D341Med (cell line): ENCODE results near the gene CASZ1.

Experiments used
- DNase-seq: peaks from one replicate; pipeline ENCODE4 v3.0.0; 2012; ENCODE audit warnings: low spot score

Gene CASZ1

GRCh38 chr1:10637834-10638558, 158.4 kb downstream of the CASZ1 start:
- no peak for DNase-seq

DNA sequence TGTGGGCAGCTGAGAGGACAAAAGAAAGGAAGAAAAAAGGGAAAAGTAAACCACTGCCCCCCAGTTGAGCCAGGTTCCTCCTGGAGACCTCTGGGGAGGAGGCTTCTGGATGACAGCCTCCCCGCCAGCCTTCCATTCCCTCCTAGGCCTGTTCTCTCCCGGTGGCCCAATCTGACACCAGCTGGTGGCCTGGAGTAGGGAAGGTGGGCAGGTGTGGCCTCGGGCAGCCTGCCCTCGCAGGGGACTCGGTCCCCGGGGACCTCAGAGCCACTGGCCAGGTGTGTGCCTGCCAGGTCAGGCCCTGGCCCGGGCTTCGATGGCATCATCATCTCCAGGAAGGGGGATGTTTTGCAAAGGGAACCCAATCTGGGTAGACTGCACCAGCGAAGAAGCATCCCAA, 159.0 kb downstream of the CASZ1 start:
- no peak for DNase-seq

- DNase-seq, result no peak
Observed at GRCh38 chr1:10635992-10636391, 160.5 kb downstream of the CASZ1 start.

- peak; percentile 80 for DNase-seq
Observed at GRCh38 chr1:10635085-10635896, 161.2 kb downstream of the CASZ1 start.

GRCh38 chr1:10634428-10635084, 161.9 kb downstream of the CASZ1 start:
- DNase-seq, result no peak

- DNase-seq, result no peak
Observed at GRCh38 chr1:10634075-10634427, 162.4 kb downstream of the CASZ1 start.

DNA sequence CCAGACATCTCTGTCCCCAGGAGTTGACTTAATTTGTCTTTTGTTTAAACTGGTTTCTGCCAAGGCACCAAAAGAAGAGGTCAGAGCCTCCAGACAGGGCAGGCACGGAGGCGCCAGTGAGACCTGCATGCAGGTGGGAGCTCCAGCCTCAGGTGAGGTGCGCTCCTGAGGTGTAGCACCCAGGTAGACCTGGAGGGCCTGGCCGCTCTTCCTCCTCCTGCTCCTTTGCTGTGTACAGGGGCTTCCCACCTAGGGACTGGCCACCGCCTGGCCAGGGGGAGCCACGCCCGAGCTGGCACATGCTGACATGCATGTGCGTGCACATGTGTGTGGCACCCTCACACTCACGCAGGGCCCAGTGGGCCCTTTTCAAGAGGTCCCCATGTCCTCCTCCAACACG, 163.0 kb downstream of the CASZ1 start:
- DNase-seq, result no peak

GRCh38 chr1:10632691-10633090, 163.8 kb downstream of the CASZ1 start:
- no peak for DNase-seq

GRCh38 chr1:10631811-10632593, 164.4 kb downstream of the CASZ1 start:
- no peak for DNase-seq

GRCh38 chr1:10631121-10631810, 165.2 kb downstream of the CASZ1 start:
- DNase-seq, result no peak

GRCh38 chr1:10630661-10631120, 165.8 kb downstream of the CASZ1 start:
- DNase-seq, result no peak

GRCh38 chr1:10629816-10630571, 166.5 kb downstream of the CASZ1 start:
- DNase-seq, result no peak

DNA sequence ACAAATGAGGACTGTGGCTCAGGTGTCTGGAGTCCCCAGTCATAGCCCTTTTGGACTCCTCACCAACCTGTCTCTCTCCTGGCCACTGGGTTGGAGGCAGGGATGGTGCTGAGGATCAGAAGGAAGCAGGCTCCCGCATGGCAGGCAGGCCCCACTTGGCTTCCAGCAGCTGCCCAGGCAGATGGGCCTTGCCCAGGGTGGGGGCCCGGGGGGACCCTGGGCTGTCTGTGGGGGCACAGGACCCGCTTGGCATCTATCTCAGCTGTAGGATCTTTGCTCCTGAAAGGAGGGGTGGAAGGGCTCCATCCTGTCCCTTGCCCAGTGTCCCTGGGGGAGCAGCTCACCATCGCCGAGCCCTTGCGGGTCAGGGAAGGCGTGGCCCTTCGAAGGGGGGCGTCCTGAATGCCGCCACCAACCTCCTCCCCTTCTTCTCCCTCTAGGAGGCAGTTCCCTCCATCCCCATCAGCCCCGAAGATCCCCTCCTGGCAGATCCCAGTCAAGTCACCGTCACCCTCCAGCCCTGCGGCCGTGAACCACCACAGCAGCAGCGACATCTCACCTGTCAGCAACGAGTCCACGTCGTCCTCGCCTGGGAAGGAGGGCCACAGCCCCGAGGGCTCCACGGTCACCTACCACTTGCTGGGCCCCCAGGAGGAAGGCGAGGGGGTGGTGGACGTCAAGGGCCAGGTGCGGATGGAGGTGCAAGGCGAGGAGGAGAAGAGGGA, 167.2 kb downstream of the CASZ1 start:
- DNase-seq, result no peak

DNA sequence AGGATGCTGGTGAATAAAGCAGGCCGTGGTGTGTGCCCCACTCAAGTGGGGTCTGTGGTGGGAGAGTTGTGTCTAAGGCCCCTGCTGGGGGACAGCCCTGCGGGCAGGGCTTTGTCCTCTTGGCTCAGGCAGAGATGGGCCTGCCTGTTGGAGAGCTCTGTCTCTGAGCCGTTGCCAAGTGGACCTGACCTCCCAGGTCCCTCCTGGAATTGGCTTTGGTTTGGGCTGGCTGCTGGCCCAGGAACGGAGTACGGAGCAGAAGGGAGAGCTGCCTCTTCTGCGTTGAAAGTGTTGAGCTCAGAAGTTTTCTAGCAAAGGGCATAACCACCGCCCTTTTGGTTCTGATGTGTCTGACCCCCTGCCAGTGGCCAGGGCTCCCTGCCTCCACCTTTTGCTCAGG, 167.8 kb downstream of the CASZ1 start:
- DNase-seq, result no peak

DNA sequence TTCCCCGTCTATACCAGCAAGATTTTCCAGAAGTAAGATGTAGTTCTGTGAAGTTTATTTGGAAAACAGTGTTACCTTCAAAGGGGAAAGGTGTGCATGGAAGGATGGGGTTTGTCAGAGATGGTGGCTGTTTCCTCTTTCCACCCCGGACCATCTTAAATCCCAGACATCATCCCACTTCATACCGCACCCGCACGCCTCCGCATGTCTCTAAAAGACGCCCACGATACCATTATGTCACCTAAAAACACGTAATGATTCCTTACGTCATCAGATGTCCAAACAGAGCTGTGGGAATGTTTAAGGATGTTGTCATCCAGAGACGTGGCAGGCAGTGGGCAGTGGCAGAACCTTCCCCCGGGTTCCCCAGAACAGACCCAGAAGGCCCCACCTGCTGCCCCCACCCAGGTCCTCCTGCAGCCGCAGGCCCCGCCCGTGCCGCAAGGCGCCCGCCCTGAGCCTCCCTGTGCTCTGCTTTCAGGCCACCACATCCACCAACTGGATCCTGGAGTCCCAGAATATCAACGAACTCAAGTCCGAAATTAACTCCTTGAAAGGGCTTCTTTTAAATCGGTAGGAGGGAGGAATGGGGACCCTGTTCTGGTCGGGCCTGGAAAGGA, 169.5 kb downstream of the CASZ1 start:
- DNase-seq, result no peak

DNA sequence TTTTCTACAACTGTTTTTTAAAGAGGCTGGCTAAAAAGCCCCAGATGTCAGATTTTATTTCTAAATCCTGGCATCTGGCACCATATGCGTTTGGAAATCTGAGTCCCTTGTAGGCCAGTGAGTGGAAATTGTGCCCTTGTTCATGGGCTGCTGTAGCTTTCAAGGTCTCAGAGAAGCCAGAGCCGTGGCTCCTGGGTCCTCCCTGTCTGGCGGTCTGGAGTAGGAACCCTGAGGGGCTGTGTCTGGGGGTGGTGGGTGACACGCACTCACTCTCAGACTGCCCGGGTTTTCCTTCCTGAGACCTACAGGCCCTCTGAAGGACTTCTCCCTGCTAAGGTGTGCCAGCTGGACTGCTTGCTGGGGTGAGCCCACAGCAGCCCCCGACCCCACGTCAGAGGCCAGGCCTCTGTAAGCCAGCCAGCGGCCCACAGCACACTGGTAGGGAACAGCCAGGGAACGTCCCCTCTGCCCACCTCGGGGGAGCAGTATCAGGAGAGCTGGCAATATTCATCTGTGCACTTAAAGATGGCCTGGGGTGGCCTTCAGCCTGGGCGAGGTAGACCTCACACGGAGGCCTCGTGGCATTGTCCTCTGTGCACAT, 170.2 kb downstream of the CASZ1 start:
- no peak for DNase-seq

DNA sequence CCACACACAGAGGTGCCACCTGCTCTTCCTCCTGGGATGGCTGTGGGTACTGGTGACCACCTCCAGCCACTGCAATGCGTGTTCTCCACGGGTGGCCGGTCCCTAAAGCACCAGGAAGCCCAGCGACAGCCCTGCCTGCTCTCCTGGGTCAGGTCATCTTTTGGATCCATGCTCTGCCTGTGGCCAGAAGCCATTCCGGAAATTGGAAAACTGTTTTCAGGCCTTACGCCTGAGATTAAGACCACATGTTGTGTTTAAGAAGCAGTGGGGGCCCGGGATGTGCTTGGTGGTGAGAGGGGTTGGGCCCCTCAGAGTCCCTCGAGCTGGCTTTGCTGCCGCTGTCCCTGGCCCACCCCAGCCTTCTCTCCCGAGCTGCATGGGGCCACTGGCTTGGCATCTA, 170.9 kb downstream of the CASZ1 start:
- DNase-seq, result no peak

- no peak for DNase-seq
Observed at GRCh38 chr1:10625076-10625475, 171.4 kb downstream of the CASZ1 start.
